Suprapubic skin (tissue), 4 donors: ENCODE results near the gene SDCBP2. TPM values are rescaled to one million over a fixed set of nuclear protein-coding genes. Genes with fewer than 3 reads are reported as not detected.

Experiments used
- DNase-seq, 2 donors: peaks; one replicate each; pipeline ENCODE4 v3.0.0-alpha.2; 2019; ENCODE audit warnings: low spot score in 2 of 2
- H3K27ac ChIP-seq: fragments of 200-600 bp; sonication (generic); one replicate; pipeline ENCODE4 v1.5.1; 2019
- H3K27me3 ChIP-seq: fragments of 200-600 bp; sonication (generic); one replicate; pipeline ENCODE4 v1.5.1; 2019
- H3K36me3 ChIP-seq: fragments of 200-600 bp; sonication (generic); one replicate; pipeline ENCODE4 v1.5.1; 2019
- H3K4me1 ChIP-seq: fragments of 200-600 bp; sonication (generic); one replicate; pipeline ENCODE4 v1.5.1; 2019
- H3K4me3 ChIP-seq: fragments of 200-600 bp; sonication (generic); one replicate; pipeline ENCODE4 v1.5.1; 2019; ENCODE audit warnings: mild to moderate bottlenecking
- H3K9me3 ChIP-seq: fragments of 200-600 bp; sonication (generic); one replicate; pipeline ENCODE4 v1.5.1; 2019
- EP300 ChIP-seq: sonication (generic); formaldehyde crosslinking; IDR thresholded peaks from one replicate; pipeline ENCODE4 v1.6.1; 2017; ENCODE audit warnings: antibody characterized with exemption
- POLR2A ChIP-seq, 2 donors: fragments of 450-650 bp; IDR thresholded peaks; one replicate each; pipeline ENCODE4 v1.6.1; 2017; ENCODE audit warnings: antibody characterized with exemption in 2 of 2, mild to moderate bottlenecking in 2 of 2, moderate library complexity in 2 of 2
- POLR2AphosphoS5 ChIP-seq, 3 donors: sonication (generic); formaldehyde crosslinking; IDR thresholded peaks; one replicate each; pipeline ENCODE4 v1.6.1; 2017; ENCODE audit warnings: antibody characterized with exemption in 3 of 3
- WGBS: methylation state at CpG from one replicate; pipeline ENCODE4 v1.1.5; 2018; 5-methylcytosine and 5-hydroxymethylcytosine counted together
- total RNA-seq, 4 donors: library from RNA; depleted of rRNA; stranded (reverse); fragments of >200 nt; gene quantifications; one replicate each; pipeline ENCODE4 v1.1.0, GENCODE V29; 2016
- TF ChIP-seq, protein P1 (sequence below), 2 donors: fragments of 200-600 bp in 1 of 2; fragments of 450-650 bp in 1 of 2; sonication (generic) in 1 of 2; IDR thresholded peaks; one replicate each; pipeline ENCODE4 v1.5.1; 2016 to 2019; ENCODE audit warnings: antibody characterized with exemption in 2 of 2, mild to moderate bottlenecking in 1 of 2, moderate library complexity in 1 of 2

The SDCBP2 gene
- total RNA-seq, 4 donors from 2014 or later: 74.4 to 143 (median 115) TPM

DNA sequence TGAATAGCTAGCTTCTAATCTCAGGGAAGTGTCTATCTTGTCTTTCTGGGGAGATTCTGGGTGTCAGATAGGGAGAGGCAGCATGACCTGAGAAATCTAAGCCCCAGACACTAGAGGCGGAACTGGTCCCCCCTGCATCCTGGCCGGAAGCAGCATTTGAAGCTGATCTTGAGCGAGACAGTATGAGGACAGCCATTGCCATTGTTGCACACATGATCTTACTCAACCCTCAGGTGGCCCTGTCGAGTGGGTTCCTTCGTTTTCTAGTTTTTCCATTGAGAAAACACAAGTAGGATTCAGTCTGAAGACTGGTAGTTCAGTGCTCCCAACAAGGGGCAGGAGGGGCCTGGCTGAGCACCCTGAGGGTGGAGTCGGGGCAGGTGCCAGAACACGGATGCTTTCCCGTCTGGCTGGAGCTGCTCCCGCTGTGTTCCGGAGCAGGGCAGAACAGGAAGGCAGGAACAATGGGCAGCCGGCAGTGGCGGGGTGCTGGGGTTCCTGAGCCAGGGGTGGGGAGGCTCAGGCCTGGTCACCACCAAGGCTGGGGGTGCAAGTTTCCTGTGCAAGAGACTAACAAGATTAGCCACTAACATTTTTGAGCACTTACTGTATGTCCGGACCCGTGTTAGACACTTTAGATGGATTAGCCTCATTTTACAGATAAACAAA is 7.9 kb upstream of the SDCBP2 start:
- TF ChIP-seq POLR2A (IDR thresholded peaks at IDR 0.05) (no peak), POLR2AphosphoS5 (IDR thresholded peaks at IDR 0.05) (peak in 1 of 3 donors; percentile 20)
- Histone ChIP-seq H3K4me3 (no peak overlapping the region), H3K27ac (peak overlapping the region; percentile 42), H3K9me3 (no peaks in the 10 kb centered on the region), H3K4me1 (peaks cover 21% of the 10 kb centered on the region), H3K36me3 (no peaks in the 10 kb centered on the region), H3K27me3 (no peaks in the 10 kb centered on the region)
- WGBS: 19% methylated on average over 14 of the region's 14 CpGs
- peak; percentile 80 to 82 for DNase-seq

DNA sequence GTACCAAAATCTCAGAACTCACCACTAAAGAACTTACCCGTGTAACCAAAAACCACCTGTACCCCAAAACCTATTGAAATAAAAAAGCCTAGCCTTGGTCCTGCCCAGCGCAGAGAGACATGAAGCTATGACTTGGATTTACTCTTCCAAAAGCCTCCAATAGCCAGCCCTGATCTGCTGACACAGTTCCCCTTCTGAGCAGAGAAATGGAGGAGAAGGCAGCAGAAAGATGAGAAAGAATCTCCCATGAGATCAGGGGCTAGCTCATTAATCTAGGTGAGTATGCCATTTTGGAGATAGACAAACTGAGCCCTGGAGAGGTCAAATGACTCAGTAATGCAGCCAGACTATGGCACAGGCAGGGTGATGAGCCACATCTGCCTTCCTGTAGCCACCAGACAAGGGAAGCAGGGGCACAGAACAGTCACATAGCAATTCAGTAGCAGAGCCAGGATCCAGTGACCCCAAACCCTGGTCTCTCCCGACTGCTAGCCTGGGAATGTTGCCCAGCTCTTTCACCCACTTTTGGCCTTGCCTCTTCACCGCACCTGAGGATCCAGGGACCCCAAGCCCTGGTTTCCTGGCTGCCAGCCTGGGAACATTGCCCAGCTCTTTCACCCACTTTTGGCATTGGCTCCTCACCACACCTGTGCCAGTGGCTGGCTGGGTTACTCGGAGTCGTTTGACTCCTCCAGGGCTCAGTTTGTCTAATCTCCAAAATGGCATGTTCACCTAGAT is 7.2 kb upstream of the SDCBP2 start:
- WGBS: 45% methylated on average over 6 of the region's 6 CpGs
- no peaks in the 10 kb centered on the region for H3K36me3 ChIP-seq
- peak overlapping the region; percentile 42 for H3K27ac ChIP-seq
- TF ChIP-seq EP300: no peak
- no peak for TF ChIP-seq POLR2A (IDR thresholded peaks at IDR 0.05)
- TF ChIP-seq, protein P1, sequence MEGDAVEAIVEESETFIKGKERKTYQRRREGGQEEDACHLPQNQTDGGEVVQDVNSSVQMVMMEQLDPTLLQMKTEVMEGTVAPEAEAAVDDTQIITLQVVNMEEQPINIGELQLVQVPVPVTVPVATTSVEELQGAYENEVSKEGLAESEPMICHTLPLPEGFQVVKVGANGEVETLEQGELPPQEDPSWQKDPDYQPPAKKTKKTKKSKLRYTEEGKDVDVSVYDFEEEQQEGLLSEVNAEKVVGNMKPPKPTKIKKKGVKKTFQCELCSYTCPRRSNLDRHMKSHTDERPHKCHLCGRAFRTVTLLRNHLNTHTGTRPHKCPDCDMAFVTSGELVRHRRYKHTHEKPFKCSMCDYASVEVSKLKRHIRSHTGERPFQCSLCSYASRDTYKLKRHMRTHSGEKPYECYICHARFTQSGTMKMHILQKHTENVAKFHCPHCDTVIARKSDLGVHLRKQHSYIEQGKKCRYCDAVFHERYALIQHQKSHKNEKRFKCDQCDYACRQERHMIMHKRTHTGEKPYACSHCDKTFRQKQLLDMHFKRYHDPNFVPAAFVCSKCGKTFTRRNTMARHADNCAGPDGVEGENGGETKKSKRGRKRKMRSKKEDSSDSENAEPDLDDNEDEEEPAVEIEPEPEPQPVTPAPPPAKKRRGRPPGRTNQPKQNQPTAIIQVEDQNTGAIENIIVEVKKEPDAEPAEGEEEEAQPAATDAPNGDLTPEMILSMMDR (IDR thresholded peaks at IDR 0.05): no peak
- TF ChIP-seq POLR2AphosphoS5 (IDR thresholded peaks at IDR 0.05): no peak
- H3K27me3 ChIP-seq: no peaks in the 10 kb centered on the region
- no peaks in the 10 kb centered on the region for H3K9me3 ChIP-seq
- peaks cover 24% of the 10 kb centered on the region for H3K4me1 ChIP-seq
- no peak overlapping the region for H3K4me3 ChIP-seq
- peak; percentile 50 to 58 for DNase-seq

DNA sequence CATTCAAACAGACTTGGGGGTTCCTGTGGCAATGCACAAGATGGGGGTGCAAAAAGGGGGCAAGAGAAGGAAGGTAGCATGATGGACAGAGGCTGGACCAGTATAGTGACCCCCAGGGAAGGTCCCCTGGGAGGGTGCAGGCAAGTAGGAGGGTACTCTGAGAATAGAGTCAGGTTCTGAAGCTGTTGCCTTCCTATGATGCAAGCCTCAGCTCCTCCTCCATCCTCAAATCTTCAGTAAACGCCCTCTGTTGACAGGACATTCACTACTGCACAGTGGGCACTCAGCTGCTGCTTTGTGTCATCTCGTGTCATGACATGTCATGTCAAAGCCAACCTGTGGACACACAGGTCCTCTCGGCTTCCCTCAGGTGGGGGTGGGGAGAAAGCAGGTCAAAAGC is 5.8 kb upstream of the SDCBP2 start:
- 55% methylated on average over 3 of the region's 3 CpGs for WGBS
- Histone ChIP-seq H3K27ac (no peak overlapping the region), H3K4me1 (peaks cover 38% of the 10 kb centered on the region), H3K4me3 (no peak overlapping the region), H3K36me3 (no peaks in the 10 kb centered on the region), H3K9me3 (no peaks in the 10 kb centered on the region), H3K27me3 (no peaks in the 10 kb centered on the region)
- peak; percentile 29 to 46 for DNase-seq
- TF ChIP-seq POLR2AphosphoS5 (IDR thresholded peaks at IDR 0.05) (no peak), POLR2A (IDR thresholded peaks at IDR 0.05) (no peak), EP300 (no peak)
- TF ChIP-seq, protein P1 (IDR thresholded peaks at IDR 0.05): no peak

DNA sequence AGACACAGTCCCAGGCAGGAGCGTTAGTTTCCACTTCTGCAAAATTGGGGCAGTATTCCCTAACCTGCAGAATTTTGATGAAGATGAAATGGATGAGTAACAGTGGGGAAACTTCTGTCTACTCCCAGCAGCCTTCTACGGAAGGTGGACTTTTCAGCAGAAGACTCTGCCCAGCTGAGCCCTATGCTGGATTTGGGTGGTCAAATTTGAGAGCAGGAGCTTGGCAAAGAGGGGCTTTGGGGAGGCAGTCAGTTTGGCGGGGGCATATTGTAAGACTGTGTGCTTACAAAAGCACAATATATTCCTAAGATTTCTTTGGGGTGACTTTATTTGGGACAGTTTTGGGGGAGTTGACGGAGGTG is 5.4 kb upstream of the SDCBP2 start:
- peak in 1 of 2 donors; percentile 23 for DNase-seq
- no peaks in the 10 kb centered on the region for H3K36me3 ChIP-seq
- H3K4me1 ChIP-seq: peaks cover 42% of the 10 kb centered on the region
- WGBS: 94% methylated on average over 4 of the region's 4 CpGs
- H3K4me3 ChIP-seq: no peak overlapping the region
- TF ChIP-seq EP300 (no peak), POLR2A (IDR thresholded peaks at IDR 0.05) (no peak), POLR2AphosphoS5 (IDR thresholded peaks at IDR 0.05) (no peak)
- TF ChIP-seq, protein P1 (IDR thresholded peaks at IDR 0.05): no peak
- H3K9me3 ChIP-seq: no peaks in the 10 kb centered on the region
- H3K27me3 ChIP-seq: no peaks in the 10 kb centered on the region
- no peak overlapping the region for H3K27ac ChIP-seq

DNA sequence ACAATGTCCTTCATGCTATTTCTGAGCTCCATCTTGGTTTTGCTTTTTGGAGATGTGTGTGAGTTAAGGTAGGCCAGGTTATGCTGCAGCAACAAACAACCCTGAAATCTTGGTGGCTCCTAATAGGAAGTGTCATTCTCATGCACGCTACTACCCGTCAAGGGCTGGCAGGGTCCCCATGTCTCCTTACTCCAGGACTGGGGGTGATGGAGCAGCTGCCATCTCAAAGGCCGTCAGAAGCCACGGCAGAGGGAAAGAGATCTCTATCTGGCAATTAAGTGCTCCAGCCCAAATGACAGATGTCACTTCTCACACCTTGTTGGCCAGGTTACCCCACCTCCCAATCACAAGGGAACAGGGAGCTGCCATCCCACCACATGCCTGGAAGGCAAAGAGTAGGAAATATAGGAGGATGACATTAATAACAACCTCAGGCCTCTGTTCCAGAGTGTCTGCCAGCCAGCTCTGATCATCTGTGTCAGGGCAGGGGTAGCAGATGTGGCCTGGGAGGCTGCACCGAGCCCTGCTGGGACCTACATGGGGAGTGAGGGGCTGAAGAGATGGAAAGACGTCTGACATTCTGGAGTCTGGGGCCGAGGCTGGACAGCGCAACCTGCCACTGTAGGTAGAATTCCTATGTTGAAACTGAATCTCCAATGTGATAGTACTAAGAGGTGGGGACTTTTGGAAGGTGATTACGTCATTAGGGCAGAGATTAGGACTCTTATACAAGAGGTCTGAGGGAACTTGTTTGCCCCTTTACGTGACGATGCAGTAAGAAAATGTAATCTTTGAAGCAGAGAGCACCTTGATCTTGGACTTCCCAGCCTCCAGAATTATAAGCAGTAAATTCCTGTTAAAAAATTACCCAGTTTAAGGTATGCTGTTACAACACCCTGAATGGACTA is 4.8 kb upstream of the SDCBP2 start:
- TF ChIP-seq EP300 (no peak), POLR2AphosphoS5 (IDR thresholded peaks at IDR 0.05) (no peak), POLR2A (IDR thresholded peaks at IDR 0.05) (no peak)
- TF ChIP-seq, protein P1 (IDR thresholded peaks at IDR 0.05): no peak
- Histone ChIP-seq H3K36me3 (no peaks in the 10 kb centered on the region), H3K27ac (no peak overlapping the region), H3K27me3 (no peaks in the 10 kb centered on the region), H3K9me3 (no peaks in the 10 kb centered on the region), H3K4me3 (no peak overlapping the region), H3K4me1 (peaks cover 49% of the 10 kb centered on the region)
- 89% methylated on average over 11 of the region's 11 CpGs for WGBS
- peak; percentile 47 to 57 for DNase-seq
